DOHH2 (cell line): ENCODE results near the gene ANO6.

Experiments used
- CTCF ChIP-seq: fragments of 200-600 bp; sonication (generic); IDR thresholded peaks from one replicate; pipeline ENCODE4 v1.5.1; 2014; ENCODE audit warnings: antibody characterized with exemption, mild to moderate bottlenecking, low read depth, low read length; ENCODE audit not compliant: poor library complexity, severe bottlenecking
- EZH2phosphoT487 ChIP-seq: fragments of 200-600 bp; sonication (generic); IDR thresholded peaks from 2 replicates; pipeline ENCODE4 v1.6.1; 2017; ENCODE audit warnings: borderline replicate concordance, mild to moderate bottlenecking, antibody characterized with exemption, low read length, moderate library complexity, mixed read lengths

DNA sequence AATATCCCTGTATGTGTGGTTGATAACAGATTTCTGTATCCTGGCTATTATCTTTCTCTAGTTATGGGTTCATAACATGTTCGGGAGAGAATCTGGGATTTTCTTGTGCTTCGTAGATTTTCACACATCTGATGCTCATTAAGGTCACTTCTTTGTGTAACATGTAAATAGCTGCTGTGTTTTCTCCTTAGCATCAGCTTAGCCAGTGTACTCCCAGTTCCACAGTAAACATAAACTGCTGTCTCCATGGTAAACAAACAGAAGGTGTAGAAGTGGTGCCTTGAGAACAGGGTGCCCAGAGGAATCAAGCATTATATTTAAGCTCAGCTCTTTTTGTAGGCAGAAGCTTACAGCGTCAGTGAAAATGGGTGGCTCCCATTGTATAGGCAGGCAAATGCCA, 88.0 kb downstream of the ANO6 start:
- TF ChIP-seq CTCF (no peak), EZH2phosphoT487 (no peak)
